GM10847 (cell line): ENCODE measurements around the gene WNT5A.

ENCODE experiments used
- POLR2A ChIP-seq: IDR thresholded peaks from 2 replicates; pipeline ENCODE4 v1.6.1; 2011; ENCODE audit not compliant: insufficient read length; ENCODE audit errors: extremely low read depth

WNT5A gene

DNA sequence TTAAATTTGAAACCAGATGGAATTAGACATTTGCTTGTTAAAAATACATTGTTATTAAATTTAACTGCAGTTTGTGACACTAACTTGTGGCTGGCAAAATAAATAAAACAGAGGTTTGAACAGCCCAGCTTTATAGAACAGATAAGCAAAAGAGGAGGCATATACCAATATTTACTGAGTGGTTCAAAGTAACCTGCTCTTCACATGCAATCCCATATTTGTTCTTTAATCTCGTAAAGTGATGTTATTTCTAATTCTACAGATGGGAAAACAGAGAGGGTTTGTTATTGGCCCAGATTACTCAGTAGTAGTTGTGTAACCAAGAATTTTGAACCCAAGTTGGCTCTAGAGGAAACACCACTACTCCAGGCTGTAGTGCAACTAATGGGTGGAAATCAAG, 37.6 kb downstream of the WNT5A start:
- no peak for TF ChIP-seq POLR2A

DNA sequence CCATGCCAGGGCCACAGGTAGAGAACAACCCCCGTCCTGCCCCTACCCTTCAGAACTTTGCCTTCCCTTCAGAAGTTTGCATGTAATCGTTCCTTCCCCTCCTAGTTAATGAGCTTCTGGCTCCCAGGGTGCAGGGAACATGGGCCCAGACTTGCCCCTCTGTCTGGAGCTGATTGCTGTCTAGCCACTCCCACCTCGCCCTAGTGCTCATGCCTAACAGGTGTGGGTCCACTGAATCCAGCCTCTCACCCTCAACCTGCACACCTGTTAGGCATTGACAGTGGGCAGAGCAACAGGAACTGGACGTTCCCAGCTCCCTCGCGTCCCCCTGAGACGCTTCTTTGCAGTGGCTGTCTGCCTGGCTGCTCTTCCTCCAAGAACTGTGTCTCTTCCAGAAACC, 40.3 kb downstream of the WNT5A start:
- no peak for TF ChIP-seq POLR2A

DNA sequence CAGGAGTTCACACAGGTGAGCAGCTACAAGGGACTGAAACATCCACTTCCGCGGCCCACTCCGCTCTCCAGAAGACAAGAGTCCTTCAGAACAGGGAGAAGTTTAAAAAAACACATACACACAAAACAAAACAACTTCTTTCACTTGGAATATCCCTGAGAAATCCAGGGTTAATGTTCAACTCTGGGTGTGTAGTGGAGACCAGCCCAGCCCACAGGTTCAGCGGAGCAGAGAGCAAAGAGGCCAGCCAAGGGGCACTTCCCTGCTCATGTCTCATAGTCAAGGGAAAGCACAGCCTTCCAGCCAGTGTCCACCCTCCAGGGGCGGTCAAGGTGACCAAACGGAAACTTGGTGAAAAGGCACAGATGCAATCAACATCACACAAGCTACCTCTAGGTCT, 41.6 kb downstream of the WNT5A start:
- TF ChIP-seq POLR2A: no peak

DNA sequence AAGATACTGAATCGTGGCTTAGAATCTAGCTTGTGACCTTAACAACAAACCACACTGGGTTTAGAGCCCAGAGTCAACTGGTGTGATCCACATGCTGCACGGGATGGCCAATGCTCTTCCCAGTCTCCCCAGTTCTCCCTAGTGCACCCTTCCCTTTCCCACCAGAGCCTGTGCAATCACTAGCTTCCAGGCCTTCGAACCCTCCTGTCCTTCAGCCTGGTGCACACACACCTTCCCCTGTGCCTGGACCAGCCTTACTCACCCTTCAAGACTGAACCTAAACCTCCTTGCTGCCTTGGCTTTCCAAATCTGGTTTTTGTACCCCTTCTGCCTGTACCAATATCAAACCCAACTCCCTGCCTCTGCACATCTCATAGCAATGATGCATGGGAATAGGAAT, 43.8 kb downstream of the WNT5A start:
- TF ChIP-seq POLR2A: no peak

DNA sequence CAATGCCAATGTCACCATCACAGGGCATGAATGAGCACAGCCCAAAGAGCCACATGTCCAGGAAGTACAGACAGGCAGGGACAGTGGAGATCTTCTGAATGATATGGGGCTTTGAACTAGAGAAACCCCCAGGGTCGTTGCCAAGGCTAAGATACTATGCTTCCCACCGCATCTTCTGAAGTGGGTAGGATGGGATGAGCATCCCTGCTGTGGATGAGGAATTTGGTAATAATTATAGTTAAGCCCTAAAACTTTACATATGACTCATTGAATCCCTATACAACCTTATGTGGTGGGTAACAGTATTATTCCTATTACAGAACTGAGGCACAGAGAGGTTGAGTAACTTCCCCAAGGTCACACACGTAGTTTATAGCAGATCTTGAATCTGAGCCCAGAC, 44.2 kb downstream of the WNT5A start:
- TF ChIP-seq POLR2A: no peak

DNA sequence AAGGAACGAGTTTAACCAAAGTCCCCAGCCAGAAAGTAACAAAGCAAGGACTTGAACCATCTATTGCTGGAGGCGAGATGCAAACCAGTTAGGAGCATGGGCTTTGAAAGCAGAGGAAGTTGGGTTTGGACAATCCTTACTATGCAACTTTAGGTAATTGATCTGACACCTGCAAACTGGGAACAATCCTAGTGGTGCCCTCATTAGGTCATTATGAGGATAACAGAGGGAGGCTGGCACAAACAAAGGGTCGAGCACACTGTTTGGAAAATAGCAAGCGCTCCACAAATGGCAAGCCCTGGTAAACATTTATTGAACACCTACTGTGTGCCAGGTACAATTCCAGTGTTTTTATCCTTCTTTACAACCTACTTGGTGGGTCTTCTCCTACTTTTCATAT, 45.6 kb downstream of the WNT5A start:
- TF ChIP-seq POLR2A: no peak

DNA sequence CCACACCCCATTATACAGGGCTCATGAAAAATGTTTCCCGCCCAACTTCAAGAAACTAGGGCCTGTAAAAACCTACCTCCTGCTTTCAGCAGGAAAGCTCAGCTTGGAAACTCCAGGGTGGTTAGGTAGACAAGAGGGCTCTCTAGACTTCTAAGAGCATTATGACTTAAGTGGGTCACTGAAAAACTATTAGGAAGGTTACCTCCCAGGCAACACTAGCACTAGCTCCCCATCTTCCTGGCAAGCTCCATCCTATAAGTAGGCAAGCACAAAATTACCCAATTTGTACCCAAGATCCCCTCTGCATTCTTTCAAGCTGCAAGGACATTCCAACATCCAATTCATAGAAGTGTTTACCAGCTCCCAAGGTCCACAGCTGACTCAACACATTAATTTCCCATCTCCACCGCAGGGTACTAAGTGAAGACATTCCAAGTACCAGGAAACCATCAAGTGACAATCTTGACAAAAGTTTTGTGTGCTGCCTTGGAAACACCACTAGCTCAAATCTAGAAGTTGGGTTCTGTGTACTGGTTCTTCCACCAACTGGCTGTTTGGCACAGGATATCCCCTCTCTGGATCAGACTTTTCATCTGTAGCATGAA, 46.9 kb downstream of the WNT5A start:
- no peak for TF ChIP-seq POLR2A

DNA sequence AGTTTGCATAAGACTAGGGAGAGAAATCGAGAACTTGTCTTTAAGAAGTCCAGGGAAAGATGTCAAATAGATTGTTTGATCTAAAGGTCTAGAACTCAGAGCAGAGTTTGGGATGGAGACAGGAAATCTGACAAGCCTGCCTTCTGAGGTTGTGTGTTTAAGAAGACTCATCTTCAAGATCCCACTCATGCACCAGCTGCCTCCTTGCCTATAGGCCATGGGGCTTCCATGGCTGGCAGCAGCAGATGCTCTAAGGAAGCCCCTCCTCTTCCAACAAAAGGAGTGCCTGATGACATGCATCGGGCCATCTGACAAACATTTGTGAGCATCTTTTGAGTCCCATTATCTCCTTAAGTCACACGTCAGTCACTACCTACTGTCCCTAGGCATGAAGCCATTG, 47.4 kb downstream of the WNT5A start:
- TF ChIP-seq POLR2A: no peak

DNA sequence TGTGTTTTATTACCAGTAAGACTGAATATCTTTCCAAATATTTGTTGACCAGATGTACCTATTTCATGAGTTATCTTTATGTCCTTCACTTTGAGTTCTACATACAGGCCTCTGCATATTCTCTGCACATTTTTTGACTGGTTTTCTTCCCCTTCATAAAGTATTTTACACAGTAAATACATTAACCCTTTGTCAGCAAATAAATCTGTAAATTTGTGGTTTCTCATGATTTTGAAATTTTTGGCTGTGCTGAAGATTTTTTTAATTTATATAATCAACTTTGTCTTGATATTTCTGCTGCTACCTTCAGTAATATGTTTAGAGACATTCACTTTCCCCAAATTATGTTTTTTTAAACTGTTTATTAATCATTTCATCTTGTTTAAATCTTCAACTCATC, 50.5 kb downstream of the WNT5A start:
- TF ChIP-seq POLR2A: no peak

DNA sequence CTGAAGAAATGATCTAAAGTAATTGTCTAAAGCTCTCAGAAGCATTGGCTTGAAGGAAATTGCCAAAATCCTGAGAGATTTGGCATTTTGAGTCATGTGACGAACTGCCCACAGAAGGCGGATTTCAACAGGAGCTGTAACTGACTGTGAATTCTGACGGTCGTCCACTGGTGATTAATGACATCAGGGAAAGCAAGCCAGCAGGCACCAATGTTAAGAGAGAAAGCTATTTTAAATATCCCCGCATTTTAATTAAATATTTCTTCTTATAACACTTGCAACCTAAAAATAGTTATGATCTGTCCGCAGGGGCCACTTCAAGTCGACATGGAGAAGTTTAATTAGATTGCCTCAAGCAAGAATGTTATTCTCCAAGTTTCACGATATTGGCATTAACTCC, 51.6 kb downstream of the WNT5A start:
- no peak for TF ChIP-seq POLR2A

DNA sequence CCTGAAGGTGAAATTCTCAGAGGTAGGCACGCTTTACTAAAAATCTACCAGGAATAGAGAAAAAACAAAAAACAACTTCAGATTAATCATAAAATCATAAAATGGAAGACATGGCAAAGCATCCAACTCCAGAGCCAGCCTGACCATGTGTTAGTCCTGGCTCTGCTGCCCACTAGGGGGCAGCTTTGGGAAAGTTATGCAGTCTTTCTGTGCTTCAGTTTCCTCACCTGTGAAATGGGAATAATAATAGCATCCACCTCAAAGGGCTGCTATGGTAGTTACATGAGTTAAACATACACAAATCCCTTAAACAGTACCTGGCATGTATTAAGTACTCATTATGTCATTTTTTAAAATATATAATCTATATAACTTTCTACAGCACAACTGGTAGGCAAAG, 52.3 kb downstream of the WNT5A start:
- no peak for TF ChIP-seq POLR2A

DNA sequence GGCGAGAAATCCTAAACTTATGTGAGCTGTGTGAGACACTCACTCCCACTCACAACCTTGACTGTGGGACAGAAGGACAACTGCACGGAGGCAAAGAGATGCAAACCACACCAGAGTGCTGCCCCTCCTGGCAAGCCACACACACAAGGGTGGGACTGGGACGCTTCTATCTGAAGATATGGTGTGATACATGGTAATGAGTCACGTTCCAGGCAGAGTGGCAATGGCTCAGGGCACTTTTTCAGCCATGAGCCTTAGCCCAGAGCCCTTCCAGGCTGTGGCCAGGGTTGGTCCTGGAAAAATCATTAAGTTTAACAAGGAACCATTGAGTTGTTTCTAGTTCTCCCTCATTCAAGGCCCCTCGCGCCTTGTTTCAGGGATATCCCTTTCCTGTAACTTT, 56.1 kb downstream of the WNT5A start:
- TF ChIP-seq POLR2A: no peak

DNA sequence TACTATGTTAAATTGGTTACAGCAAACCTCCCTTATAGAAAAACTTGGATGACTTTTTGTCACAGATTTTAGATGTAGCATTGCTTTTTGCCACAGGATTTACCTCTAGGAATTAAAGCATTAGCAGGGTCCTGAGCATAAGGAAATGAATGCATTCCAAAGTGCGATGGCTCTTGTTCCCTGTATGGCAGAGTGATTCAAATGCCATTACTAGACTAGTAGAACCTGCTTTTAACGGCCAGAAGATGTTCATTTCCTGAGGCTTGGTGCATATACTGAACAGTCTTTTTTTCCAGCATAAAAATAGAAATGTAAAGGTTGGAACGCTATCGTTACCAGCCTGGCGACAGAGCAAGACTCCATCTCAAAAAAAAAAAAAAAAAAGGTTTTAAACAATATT, 59.4 kb downstream of the WNT5A start:
- no peak for TF ChIP-seq POLR2A

DNA sequence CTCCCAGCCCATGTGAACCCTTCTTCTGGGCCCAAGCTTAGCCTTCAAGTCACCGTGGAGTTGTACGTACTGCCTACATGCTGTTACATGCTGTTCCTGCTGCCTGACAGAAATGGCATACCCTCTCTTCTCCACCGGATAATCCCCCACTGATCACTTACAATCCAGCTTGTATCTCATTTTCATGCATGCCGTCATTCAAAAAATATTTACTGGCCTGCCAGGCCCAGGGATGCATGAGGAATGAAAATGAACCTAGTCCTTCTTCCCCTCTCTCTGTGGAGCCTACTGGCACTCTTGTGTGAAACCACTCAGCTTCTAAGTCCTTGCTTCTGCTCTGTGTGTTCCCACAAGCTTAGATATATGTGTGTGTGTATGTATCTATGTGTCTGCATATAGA, 60.6 kb downstream of the WNT5A start:
- no peak for TF ChIP-seq POLR2A

DNA sequence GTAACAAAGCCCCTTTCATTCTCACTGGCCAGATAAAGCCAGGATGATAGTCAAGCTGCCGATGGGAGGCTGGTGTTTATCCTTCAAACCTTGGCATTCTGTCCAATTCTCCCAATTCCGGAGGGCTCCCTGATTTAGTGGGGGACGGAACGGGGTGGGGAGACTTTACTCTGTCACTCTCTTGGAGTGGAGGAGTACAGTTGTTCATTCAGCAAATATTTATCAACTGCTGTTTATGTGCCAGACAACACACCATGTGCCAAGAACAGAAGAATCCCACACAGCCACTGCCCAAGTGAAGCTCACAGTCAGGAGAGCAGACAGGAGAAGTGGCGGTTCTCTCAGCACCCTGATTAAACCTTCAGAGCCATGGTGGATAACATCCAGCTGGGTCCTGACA, 63.3 kb downstream of the WNT5A start:
- no peak for TF ChIP-seq POLR2A

DNA sequence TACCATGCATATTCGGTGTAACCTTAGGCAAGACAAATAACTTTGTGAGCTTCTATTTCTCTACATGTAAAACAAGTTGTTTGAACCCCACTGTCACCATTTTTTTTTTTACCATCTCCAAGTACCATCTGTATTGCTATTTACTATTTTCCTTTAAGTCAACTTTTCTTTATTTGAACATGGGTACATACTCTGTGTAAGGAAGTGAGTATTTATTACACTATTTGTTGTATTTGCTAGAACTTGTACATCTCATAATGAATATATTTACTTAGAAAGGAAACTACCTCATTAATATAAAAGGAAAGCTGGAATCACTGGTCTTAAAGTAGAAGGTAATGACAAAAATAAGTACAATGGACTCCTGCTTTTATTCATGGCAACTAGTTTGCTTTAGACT, 69.9 kb downstream of the WNT5A start:
- no peak for TF ChIP-seq POLR2A

DNA sequence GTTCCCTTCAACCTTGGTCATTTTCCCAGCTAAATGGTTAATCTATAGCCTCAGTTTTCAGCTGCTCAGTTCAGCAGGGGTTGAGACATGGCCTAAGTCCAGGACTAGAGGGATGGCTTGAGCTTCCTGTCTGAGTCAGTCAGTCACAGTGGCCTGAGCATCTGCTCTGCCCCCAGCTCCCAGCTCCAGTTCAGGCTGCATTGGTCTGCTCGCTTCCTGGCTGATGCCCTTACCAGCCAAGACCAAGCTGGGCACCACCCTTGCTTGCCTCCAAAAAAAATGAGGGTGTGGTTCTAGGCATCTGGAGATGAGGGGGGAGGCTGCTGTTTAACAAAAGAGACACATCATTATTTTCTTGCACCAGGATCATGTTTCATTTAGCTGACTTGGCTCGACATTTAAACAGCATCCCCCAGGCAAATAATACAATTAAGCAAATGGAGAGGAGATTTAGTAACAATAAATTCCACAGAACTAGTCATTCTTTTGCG, 70.7 kb downstream of the WNT5A start:
- no peak for TF ChIP-seq POLR2A
